NOMO-1 (cell line): ENCODE data around the gene RAMP1.
"Not testable (repeated sequence)": the region's sequence is repeated elsewhere in the genome, so short reads cannot be mapped to it uniquely, and the experiment has no call there.

Source experiments
- DNase-seq, 2 experiments: peaks; one replicate each; lab custom pipeline; 2025; ENCODE audit not compliant: unreplicated experiment in 2 of 2; lab: John Stamatoyannopoulos, UW

The RAMP1 gene

GRCh38 chr2:237863102-237863511 lies 3.7 kb downstream of the RAMP1 start:
- no peak for DNase-seq

GRCh38 chr2:237863689-237864443 lies 4.4 kb downstream of the RAMP1 start:
- DNase-seq = no peak

DNA sequence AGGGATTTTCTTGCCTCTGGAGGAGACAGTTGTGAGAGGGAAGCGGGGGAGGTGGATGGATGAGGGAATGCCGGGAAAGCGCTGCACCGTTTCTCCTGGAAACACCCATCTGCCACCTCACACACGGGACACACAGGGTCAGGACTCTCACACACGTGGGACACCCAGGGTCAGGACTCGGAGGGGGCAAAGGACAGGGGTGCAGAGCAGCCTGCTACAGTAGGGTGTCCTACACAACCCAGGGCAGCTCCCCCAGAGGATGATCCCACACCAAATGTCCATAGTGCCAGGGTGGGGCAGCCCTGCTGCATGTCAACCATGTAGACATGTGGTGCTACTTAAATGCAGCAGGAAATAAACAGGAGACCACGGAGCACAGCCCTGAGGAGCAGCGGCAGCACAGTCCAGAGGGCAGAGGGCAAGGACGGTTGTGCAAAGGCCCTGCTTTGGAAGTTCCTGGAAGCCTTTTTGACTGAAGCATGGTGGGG lies 5.1 kb downstream of the RAMP1 start:
- DNase-seq = no peak

- no peak for DNase-seq
Measured at GRCh38 chr2:237864940-237865622, 5.7 kb downstream of the RAMP1 start.

DNA sequence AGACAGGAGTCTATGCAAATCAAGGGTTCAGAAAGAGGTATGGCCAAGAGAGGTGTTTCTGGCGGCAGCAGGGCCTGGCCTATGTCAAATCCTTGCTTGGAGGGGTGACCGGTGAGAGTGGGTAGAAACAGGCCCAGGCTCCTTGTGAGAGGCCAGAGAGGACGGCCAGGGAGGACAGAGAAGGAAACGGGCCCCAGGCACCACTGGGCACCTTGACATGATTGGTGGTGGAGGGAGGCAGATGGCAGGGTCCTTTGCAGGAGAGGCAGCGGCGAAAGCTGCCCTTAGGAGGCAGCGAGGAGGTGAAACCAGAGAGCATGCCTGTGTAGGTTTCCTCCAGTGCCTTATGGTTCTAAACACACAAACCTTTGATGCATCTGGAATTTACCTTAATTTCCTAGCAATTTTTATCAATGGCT lies 6.2 kb downstream of the RAMP1 start:
- DNase-seq = no peak

- DNase-seq = no peak
Measured at GRCh38 chr2:237866101-237866621, 6.7 kb downstream of the RAMP1 start.

- no peak for DNase-seq
Measured at GRCh38 chr2:237867465-237867864, 8.0 kb downstream of the RAMP1 start.

GRCh38 chr2:237868074-237868473 lies 8.7 kb downstream of the RAMP1 start:
- DNase-seq = not testable (repeated sequence)

DNA sequence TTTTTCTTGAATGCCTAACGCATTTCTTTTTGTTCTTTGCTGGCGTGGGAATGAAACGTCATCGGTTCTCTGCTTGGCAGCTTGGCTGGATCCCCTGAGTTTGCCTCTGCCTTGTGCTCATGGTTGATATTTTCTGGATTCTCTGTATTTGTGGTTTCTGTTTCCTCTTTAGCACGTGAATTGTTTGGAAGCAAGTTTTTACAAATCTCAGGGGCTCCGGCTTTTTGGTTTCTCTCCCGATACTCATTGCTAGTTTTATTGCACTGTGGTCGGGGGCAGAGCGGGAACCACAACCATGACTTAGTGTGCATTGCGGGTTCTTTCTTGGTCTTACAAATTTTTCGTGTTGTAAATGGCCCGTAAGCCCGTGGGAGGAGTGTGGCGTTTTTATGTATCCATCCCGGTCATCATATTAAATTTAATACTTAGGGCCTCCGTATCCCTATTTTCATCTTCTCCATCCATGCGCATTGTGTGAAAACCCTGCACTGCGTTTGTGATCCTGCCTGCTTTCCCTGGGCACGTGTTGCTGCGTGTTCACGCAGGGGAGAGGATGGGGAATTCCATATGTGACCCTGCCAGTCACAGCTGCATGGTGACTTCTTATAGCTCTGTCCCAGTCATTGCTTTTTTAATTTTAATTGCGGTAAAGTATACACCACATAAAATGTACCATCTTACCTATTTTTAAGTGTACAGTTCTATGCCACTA lies 9.4 kb downstream of the RAMP1 start:
- DNase-seq = no peak

DNA sequence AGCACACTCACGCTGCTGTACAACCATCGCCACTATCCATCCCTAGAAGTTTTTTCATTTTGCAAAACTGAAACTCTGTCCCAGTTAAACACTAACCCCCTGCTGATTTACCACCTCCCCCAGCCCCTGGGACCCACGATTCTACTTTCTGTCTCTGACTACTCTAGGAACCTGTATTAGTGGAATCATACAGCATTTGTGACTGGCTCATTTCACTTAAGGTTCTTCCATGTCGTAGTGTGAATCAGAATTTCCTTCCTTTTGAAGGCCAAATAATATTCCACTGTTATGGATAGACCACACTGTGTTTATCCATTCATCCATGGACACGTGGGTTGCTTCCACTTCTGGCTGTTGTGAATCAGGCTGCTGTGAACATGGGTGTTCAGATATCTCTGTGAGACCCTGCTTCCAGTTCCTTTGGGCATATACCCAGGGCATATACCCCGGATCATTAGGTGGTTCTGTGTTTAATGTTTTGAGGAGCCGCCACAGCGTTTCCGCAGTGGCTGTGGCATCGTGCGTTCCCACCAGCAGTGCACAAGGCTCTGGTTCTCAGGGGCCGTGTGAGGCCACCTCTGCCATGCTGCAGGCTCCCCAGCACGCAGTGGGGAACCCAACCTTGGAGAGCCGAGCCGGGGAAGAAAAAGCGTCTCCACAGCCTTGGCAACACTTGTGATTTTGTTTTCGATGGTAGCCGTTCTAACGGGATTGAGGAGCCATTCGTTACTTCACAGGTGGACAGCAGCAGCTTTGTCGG lies 10.1 kb downstream of the RAMP1 start:
- DNase-seq = no peak

DNA sequence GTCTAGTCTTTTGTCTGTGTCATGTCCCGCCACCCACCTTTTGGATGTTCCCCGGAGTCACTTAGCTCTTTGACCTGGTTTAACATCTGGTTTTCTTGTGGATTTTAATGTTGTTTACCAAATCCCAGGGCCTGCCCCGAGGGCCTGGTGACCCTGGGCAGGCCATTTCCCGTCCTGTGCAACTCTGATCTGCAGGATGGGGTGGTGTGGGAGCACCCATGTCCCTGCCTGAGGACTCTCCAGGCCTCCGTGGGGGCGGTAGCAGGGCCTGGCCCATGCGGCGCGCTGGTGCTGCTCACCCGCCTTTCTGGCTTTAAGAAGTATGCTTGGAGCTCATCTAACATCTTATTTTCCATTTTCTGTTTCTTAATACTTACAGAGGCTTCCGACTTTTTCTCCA lies 10.7 kb downstream of the RAMP1 start:
- no peak for DNase-seq

DNA sequence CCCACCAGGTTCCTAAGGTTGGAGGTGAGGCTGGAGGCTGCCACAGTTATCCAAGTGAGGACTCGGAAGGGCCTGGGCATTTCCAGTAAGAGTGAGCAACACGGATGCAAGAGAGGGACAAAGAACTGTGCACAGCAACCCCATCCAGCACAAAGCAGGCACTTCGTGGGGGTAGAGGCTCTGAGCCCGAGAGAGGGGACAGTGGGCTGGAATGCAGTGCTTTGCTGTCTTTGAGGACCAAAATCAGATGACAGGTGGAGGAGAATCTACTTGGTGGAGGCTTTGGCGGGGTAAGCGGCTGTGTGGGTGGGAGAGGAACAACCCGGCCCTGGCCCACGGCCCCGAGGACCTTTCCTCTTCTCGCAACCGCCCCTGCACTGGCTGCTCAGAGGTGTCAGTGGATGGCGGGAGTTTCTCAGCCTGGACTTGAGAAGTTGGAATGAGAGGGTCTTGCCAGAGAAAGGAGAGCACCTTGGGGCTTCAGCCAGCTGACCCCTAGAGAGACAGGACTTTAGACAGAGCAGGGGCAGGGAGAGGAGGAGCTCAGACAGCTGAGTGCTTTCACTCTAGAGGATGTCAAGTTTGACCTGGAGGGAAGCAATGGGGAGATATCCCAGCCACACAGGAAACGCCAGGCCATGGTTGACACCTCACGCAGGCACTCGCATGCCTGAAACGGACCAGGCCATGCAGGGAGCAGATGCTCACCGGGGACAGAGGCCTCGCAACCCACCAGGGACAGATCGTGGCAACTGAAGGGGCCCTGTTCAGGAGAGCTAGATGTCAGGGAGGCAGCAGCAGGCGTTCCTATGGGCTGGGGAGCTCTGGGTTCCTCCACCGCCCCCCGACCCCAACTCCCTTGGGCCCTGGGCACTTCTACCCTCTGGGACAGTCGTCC lies 11.6 kb downstream of the RAMP1 start:
- no peak for DNase-seq

DNA sequence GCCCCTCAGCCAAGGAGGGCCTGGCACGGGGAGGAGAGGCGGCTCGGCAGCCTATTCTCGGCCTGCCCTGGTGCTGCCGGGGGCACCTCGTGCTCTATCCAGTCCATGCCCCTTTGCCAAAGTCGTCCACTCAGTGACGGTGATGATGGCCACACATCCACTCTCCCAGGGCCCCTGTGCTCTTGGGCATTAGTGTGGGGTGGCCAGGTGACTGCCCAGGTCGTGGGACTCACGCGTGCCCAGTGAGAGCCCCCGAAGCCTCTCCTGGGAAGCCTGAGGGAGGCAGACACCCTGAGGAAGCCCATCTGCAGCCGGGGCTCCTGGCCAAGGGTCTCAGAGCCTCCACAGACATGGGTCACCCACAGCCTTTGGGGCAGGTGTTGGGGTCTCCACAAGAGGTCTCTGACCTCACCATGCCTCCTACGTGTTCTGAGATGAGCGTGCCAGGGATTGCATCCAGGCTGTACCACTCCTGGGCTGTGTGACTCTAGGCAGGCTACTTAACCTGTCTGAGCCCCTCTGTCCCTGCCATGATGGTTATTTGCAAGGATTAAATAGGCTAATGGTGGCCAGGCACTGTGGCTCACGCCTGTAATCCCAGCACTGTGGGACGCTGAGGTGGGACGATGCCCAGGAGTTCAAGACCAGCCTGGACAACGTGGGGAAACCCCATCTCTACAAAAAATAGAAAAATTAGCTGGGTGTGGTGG lies 12.9 kb downstream of the RAMP1 start:
- no peak for DNase-seq

DNA sequence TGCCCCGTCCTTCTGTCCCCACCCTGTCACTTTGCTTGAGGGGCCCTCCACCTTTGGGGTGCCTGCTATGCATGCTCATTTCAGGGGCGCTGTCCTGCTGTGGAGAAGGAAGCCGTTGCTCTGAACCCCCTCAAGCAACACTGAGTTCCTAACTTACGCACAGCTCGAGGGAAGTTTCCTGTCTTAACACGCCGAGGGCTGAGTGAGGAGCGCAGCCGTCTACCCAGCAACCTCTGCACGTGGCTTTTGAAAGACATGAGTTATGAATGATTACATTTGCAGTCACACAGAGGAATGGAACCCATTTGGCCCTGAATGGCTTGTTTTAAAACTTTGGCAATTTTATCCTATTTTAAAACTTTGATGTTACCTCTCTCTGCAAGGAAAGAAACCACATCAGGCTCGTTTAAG lies 14.0 kb downstream of the RAMP1 start:
- DNase-seq = no peak

DNA sequence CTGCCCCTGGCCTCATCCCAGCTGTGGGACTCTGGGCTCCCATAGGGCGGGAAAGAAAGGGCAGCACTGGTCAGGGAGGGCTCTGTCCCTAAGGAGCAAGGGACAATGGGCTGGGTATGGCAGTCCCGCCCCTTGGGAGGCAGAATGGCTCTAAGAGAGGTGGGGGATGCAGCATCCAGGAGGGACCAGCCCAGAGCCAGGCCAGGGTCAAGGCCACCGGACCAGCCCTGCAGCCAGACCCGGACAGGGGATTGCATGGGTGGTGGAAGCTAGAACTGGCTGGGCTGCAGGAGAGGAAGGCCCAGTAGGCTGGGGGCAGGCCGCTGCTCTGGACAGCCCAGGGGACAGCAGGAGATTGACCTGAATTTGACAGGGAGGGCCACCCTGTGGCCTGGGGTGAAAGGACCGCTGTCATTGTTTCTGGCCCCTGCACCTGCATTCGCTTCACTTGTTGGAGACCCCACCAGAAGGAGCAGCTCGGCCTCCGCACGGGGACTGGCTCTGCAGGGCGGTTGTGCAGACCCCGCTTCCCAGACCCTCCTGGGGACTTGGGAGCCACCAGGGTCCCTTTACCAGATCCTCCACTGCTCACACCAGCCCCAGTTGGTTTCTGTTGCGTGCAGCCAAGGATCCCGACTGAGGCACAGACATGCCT lies 14.6 kb downstream of the RAMP1 start:
- no peak for DNase-seq

DNA sequence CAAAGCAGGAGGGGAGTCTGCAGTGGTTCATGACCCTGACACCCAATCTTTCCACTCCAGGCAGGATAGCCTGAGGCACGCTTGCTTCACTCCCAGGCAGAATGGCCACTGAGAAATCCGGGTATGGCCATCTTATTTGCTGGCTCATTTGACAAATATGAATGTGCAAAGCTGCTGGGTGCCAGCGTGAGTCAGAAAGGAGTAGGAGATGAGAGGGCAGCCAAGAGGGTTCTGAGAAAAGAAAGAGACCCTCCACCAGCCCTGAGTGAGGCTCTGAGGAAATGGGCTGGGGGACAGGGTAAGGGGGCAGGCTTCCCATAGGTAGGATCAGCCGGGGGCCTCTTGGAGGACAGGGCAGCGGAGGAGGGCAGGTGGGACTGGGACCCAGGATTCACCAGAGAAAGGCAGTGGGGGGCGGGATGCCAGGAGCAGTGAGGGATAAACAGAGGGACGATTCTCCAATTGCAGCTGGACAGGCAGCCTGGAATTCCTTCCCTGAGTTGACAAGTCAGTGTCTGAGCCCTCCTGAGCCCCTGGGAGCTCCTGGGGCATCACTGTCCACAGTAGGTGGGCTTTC lies 15.2 kb downstream of the RAMP1 start:
- DNase-seq = no peak

GRCh38 chr2:237875256-237876060 lies 16.0 kb downstream of the RAMP1 start:
- no peak for DNase-seq
